Measurements from ENCODE around the gene AVEN.

DNA sequence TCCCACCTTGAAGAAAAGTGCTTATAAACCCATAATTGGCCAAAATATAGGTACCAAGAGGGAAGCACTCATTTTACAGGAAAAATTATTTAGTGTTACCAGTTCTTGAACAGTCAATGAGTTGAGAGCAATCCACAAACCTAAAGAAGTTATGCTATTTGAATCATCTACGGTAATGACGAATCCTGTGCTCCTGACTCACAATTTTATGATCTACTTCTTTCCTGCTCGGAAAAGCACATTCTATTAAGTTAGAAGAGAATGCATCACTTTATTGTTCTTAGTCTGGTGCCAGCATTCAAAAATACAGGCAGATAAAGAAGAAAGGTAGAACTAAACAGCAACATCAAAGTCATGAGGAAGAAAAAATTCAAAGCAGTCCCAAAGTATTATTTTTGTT lies 37.5 kb downstream of the AVEN start:
- TF ChIP-seq GATA2 (IDR thresholded peaks at IDR 0.05; ENCODE audit: low read depth, low read length) (no peak), GATA3 (IDR thresholded peaks at IDR 0.05; ENCODE audit: low read depth, low read length) (no peak)
